A549 (cell line): ENCODE data around the gene LAMTOR3. TPM values are rescaled to one million over a fixed set of nuclear protein-coding genes. Genes with fewer than 3 reads are reported as not detected.

Source experiments
- ATAC-seq, 2 experiments: fragments of 200-7000 bp in 1 of 2; fragments of >200 bp in 1 of 2; cut with Nextera tagmentation in 1 of 2; cut with Tn5 transposase in 1 of 2; 3 replicates each; pipeline versions ENCODE4 v1.8.0 to v1.9.1; 2018 to 2020; ENCODE audit warnings: mild to moderate bottlenecking in 1 of 2, moderate library complexity in 1 of 2
- CTCF ChIA-PET: fragments of 300-600 bp; sonication (Branson Sonifier 250); formaldehyde crosslinking; extraction: SDS; loops from one replicate; lab custom pipeline; 2021; ENCODE audit warnings: antibody characterized with exemption, inconsistent platforms; lab: Yijun Ruan, JAX
- POLR2A ChIA-PET: fragments of 350-600 bp; formaldehyde crosslinking; extraction: SDS; loops from one replicate; lab custom pipeline; 2021; ENCODE audit warnings: antibody characterized with exemption, inconsistent platforms; lab: Yijun Ruan, JAX
- DNase-seq, 2 experiments: peaks; one replicate each; pipeline versions ENCODE4 v3.0.0 to v3.0.0-alpha.2; 2011 to 2016; ENCODE audit warnings: low read depth in 1 of 2, low spot score in 1 of 2
- FAIRE-seq: peaks from 2 replicates; lab custom pipeline; 2011; peaks lifted over from hg19 to GRCh38; lab: Jason Lieb, UNC
- H3K27ac ChIP-seq, 2 experiments: fragments of >200 bp; sonication (Bioruptor Twin); formaldehyde crosslinking; 3 replicates each; pipeline ENCODE4 v1.5.1; 2016 to 2017
- H3K4me1 ChIP-seq: fragments of >200 bp; sonication (Bioruptor Twin); formaldehyde crosslinking; 3 replicates; pipeline ENCODE4 v1.6.1; 2016
- H3K4me2 ChIP-seq: fragments of >200 bp; sonication (Bioruptor Twin); formaldehyde crosslinking; 3 replicates; pipeline ENCODE4 v1.6.1; 2016
- H3K4me3 ChIP-seq: fragments of >200 bp; sonication (Bioruptor Twin); formaldehyde crosslinking; 3 replicates; pipeline ENCODE4 v1.5.1; 2016
- H3K9me3 ChIP-seq: fragments of >200 bp; sonication (Bioruptor Twin); formaldehyde crosslinking; 3 replicates; pipeline ENCODE4 v1.6.1; 2016
- CBX2 ChIP-seq: fragments of 200-600 bp; sonication (generic); IDR thresholded peaks from 2 replicates; pipeline ENCODE4 v1.6.1; 2016; ENCODE audit warnings: low read depth, mild to moderate bottlenecking, borderline replicate concordance
- CEBPB ChIP-seq, 2 experiments: fragments of >200 bp in 1 of 2; sonication (Bioruptor Twin) in 1 of 2; formaldehyde crosslinking in 1 of 2; IDR thresholded peaks; 2 replicates each; pipeline ENCODE4 v1.6.1; 2012 to 2016
- CHD2 ChIP-seq: fragments of 150-350 bp; IDR thresholded peaks from 2 replicates; pipeline ENCODE4 v1.6.1; 2014; ENCODE audit warnings: low read length; ENCODE audit not compliant: partially characterized antibody
- EHF ChIP-seq: fragments of 250-450 bp; sonication (Bioruptor Pico); IDR thresholded peaks from 2 replicates; pipeline ENCODE4 v1.5.0; 2020; ENCODE audit warnings: mild to moderate bottlenecking
- FOSL2 ChIP-seq, 2 experiments: fragments of 450-650 bp in 1 of 2; fragments of >200 bp in 1 of 2; sonication (Bioruptor Twin) in 1 of 2; formaldehyde crosslinking; IDR thresholded peaks; 2 replicates each; pipeline versions ENCODE4 v1.5.0 to v1.6.1; 2016 to 2020; ENCODE audit warnings: mild to moderate bottlenecking in 1 of 2, moderate library complexity in 1 of 2
- JUNB ChIP-seq: fragments of >200 bp; sonication (Bioruptor Twin); formaldehyde crosslinking; IDR thresholded peaks from 2 replicates; pipeline ENCODE4 v1.6.1; 2016
- KDM5A ChIP-seq: fragments of 200-600 bp; sonication (generic); IDR thresholded peaks from 2 replicates; pipeline ENCODE4 v1.6.1; 2016; ENCODE audit warnings: antibody characterized with exemption, mild to moderate bottlenecking
- MAFK ChIP-seq: fragments of 450-650 bp; IDR thresholded peaks from 2 replicates; pipeline ENCODE4 v1.6.1; 2014; ENCODE audit not compliant: partially characterized antibody
- MYC ChIP-seq: IDR thresholded peaks from 2 replicates; pipeline ENCODE4 v1.6.1; 2012; ENCODE audit warnings: mild to moderate bottlenecking, inconsistent platforms, low read length, improper control_type of control experiment, borderline replicate concordance
- NPAS2 ChIP-seq: fragments of 250-450 bp; sonication (Bioruptor Pico); IDR thresholded peaks from 2 replicates; pipeline ENCODE4 v1.8.0; 2022; ENCODE audit warnings: mild to moderate bottlenecking, moderate library complexity, borderline replicate concordance
- PBX3 ChIP-seq: IDR thresholded peaks from 2 replicates; pipeline ENCODE4 v1.6.1; 2012
- POLR2A ChIP-seq: IDR thresholded peaks from 2 replicates; pipeline ENCODE4 v1.6.1; 2012; ENCODE audit warnings: mild to moderate bottlenecking, low read length
- RARB ChIP-seq: fragments of 250-450 bp; sonication (Bioruptor Pico); IDR thresholded peaks from 2 replicates; pipeline ENCODE4 v1.8.0; 2021; ENCODE audit warnings: mild to moderate bottlenecking, moderate library complexity
- REST ChIP-seq: fragments of 200-600 bp; sonication (generic); IDR thresholded peaks from 2 replicates; pipeline ENCODE4 v1.6.1; 2016; ENCODE audit warnings: antibody characterized with exemption, mild to moderate bottlenecking, moderate library complexity
- RFX5 ChIP-seq: fragments of 450-650 bp; IDR thresholded peaks from 2 replicates; pipeline ENCODE4 v1.7.1; 2014; ENCODE audit warnings: antibody characterized with exemption, mild to moderate bottlenecking, moderate library complexity
- SREBF2 ChIP-seq: fragments of 450-650 bp; IDR thresholded peaks from 2 replicates; pipeline ENCODE4 v1.6.1; 2014; ENCODE audit warnings: mild to moderate bottlenecking, moderate library complexity
- ZC3H11A ChIP-seq: fragments of 450-650 bp; IDR thresholded peaks from 2 replicates; pipeline ENCODE4 v1.6.1; 2014; ENCODE audit warnings: antibody characterized with exemption, mild to moderate bottlenecking
- WGBS: methylation state at CpG from one replicate; pipeline ENCODE4 v1.1.6; 2017; ENCODE audit errors: missing lambda C conversion rate; 5-methylcytosine and 5-hydroxymethylcytosine counted together
- polyA plus RNA-seq, 4 experiments: library from polyadenylated mRNA; depleted of rRNA in 3 of 4; stranded (reverse); fragments of >200 nt; fragmentation: RNase III in 1 of 4; extraction: RNeasy Plus Mini Kit Qiagen cat#74134 plus additional on column Dnase treatment in 1 of 4; gene quantifications; 2 replicates in 3 of 4; 3 replicates in 1 of 4; pipeline ENCODE4 v1.2.3, GENCODE V29; 2011 to 2017
- TF ChIP-seq, protein P1 (sequence below): fragments of 250-450 bp; sonication (Bioruptor Pico); IDR thresholded peaks from 2 replicates; pipeline ENCODE4 v1.5.0; 2020; ENCODE audit warnings: low read depth, mild to moderate bottlenecking, moderate library complexity
- TF ChIP-seq, protein P2 (sequence below): IDR thresholded peaks from 2 replicates; pipeline ENCODE4 v1.6.1; 2012

The LAMTOR3 gene
- polyA plus RNA-seq, 2 of the 4 experiments (the other 2 are of a cell fraction), result 21.3 to 40.8 TPM

DNA sequence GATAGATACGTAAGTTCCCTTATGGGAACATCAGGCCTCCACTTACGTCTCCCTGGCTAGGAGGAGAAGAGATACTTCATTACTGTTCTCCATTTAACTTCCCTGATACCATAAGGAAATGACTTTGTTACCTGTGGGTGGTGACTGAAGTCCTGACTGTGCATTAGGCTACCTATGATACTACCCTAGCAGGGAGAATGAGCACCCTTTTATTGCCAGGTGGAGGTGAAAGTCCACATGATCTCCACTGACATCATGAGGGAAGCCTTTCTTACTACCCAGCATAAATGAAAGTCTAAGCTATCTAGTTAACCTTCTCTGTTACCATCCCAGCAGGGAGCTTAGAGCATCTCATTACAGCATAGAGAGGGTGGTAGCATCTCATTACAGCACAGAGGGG lies 24.4 kb upstream of the LAMTOR3 start:
- 95% methylated on average over 2 of the region's 2 CpGs for whole genome bisulfite sequencing
- no peak for ATAC-seq
- CTCF ChIA-PET, result no interaction called here
- Histone ChIP-seq H3K27ac (no peak overlapping the region), H3K9me3 (no peaks in the 10 kb centered on the region), H3K4me1 (no peaks in the 10 kb centered on the region), H3K4me2 (no peak overlapping the region), H3K4me3 (no peak overlapping the region)
- no peak for DNase-seq
- FAIRE-seq, result no peak
- POLR2A ChIA-PET, result no interaction called here
- TF ChIP-seq RFX5 (no peak), NPAS2 (CRISPR knock-in tag) (no peak), FOSL2 (IDR thresholded peaks at IDR 0.05) (no peak), FOSL2 (CRISPR knock-in tag; IDR thresholded peaks at IDR 0.05) (no peak), CHD2 (no peak), EHF (CRISPR knock-in tag) (no peak), SREBF2 (no peak), MYC (no peak), CBX2 (no peak), CEBPB (IDR thresholded peaks at IDR 0.05) (no peak), KDM5A (no peak), REST (no peak), PBX3 (no peak), ZC3H11A (no peak), RARB (CRISPR knock-in tag) (no peak)
- TF ChIP-seq, protein P1, sequence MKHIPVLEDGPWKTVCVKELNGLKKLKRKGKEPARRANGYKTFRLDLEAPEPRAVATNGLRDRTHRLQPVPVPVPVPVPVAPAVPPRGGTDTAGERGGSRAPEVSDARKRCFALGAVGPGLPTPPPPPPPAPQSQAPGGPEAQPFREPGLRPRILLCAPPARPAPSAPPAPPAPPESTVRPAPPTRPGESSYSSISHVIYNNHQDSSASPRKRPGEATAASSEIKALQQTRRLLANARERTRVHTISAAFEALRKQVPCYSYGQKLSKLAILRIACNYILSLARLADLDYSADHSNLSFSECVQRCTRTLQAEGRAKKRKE (CRISPR knock-in tag), result no peak
- TF ChIP-seq, protein P2, sequence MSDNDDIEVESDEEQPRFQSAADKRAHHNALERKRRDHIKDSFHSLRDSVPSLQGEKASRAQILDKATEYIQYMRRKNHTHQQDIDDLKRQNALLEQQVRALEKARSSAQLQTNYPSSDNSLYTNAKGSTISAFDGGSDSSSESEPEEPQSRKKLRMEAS, result no peak

- no peak for TF ChIP-seq MAFK
- TF ChIP-seq JUNB, result no peak
- no peak for TF ChIP-seq POLR2A
- TF ChIP-seq PBX3, result no peak
- Histone ChIP-seq H3K27ac (no peak overlapping the region), H3K4me1 (no peaks in the 10 kb centered on the region), H3K4me2 (no peak overlapping the region), H3K4me3 (no peak overlapping the region), H3K9me3 (no peaks in the 10 kb centered on the region)
- CTCF ChIA-PET, result no interaction called here
- POLR2A ChIA-PET, result no interaction called here
- DNase-seq (no peak), FAIRE-seq (no peak), ATAC-seq (no peak)
- WGBS, result 87% methylated on average over 3 of the region's 3 CpGs
These were observed 23.3 kb upstream of the LAMTOR3 start for GRCh38 chr4:99917575-99917974.
